IPS-NIHi11 (cell line): ENCODE measurements around the gene C16orf54.
A peak's percentile ranks its signal among the peaks of the same experiment; 100 is the strongest.
"Not testable (repeated sequence)": the region's sequence is repeated elsewhere in the genome, so short reads cannot be mapped to it uniquely, and the experiment has no call there.

ENCODE experiments used
- DNase-seq: peaks from one replicate; pipeline ENCODE4 v3.0.0; 2012; ENCODE audit warnings: mixed read lengths, low spot score

C16orf54 gene

GRCh38 chr16:29745853-29746345 is at the start of gene C16orf54:
Gene C16orf54, minus strand, starts transcription at chr16:29745990. Its CDS starts 1,039 bp downstream, at chr16:29744951.
- DNase-seq, result no peak

- DNase-seq, result no peak
Observed at GRCh38 chr16:29794231-29794710, 48.5 kb upstream of the C16orf54 start.

GRCh38 chr16:29793153-29793552 is 47.4 kb upstream of the C16orf54 start:
- DNase-seq, result not testable (repeated sequence)

- no peak for DNase-seq
Observed at GRCh38 chr16:29791845-29792807, 46.3 kb upstream of the C16orf54 start.

- DNase-seq, result no peak
Observed at GRCh38 chr16:29790949-29791844, 45.4 kb upstream of the C16orf54 start.

GRCh38 chr16:29790183-29790948 is 44.6 kb upstream of the C16orf54 start, which contains the start of gene KIF22:
Gene KIF22, plus strand, starts transcription at chr16:29790751. Its CDS starts 9 bp downstream, at chr16:29790760.
- peak; percentile 99 for DNase-seq

GRCh38 chr16:29789775-29790182 is 44.0 kb upstream of the C16orf54 start:
- no peak for DNase-seq

GRCh38 chr16:29787155-29787554 is 41.4 kb upstream of the C16orf54 start:
- not testable (repeated sequence) for DNase-seq

- peak; percentile 88 for DNase-seq
Observed at GRCh38 chr16:29784901-29785500, 39.2 kb upstream of the C16orf54 start.

GRCh38 chr16:29784157-29784556 is 38.4 kb upstream of the C16orf54 start:
- no peak for DNase-seq

GRCh38 chr16:29783094-29783953 is 37.5 kb upstream of the C16orf54 start:
- DNase-seq, result not testable (repeated sequence)

- no peak for DNase-seq
Observed at GRCh38 chr16:29779474-29779873, 33.7 kb upstream of the C16orf54 start.

GRCh38 chr16:29777576-29778350 is 32.0 kb upstream of the C16orf54 start, which contains the start of gene ZG16:
Gene ZG16, plus strand, starts transcription at chr16:29778256. Its CDS starts 1,011 bp downstream, at chr16:29779267.
- no peak for DNase-seq

GRCh38 chr16:29775742-29776408 is 30.1 kb upstream of the C16orf54 start:
- DNase-seq, result no peak

- DNase-seq, result no peak
Observed at GRCh38 chr16:29774730-29775129, 28.9 kb upstream of the C16orf54 start.

GRCh38 chr16:29772330-29772729 is 26.5 kb upstream of the C16orf54 start:
- not testable (repeated sequence) for DNase-seq

GRCh38 chr16:29770250-29770929 is 24.6 kb upstream of the C16orf54 start:
- DNase-seq, result no peak

- no peak for DNase-seq
Observed at GRCh38 chr16:29769507-29769906, 23.7 kb upstream of the C16orf54 start.
